Superior temporal gyrus (tissue), 1 donor: ENCODE measurements around the gene CACHD1.

Experiments
- DNase-seq: peaks from one replicate; pipeline ENCODE4 v3.0.0-alpha.2; 2016; ENCODE audit errors: extremely low spot score

Gene CACHD1

DNA sequence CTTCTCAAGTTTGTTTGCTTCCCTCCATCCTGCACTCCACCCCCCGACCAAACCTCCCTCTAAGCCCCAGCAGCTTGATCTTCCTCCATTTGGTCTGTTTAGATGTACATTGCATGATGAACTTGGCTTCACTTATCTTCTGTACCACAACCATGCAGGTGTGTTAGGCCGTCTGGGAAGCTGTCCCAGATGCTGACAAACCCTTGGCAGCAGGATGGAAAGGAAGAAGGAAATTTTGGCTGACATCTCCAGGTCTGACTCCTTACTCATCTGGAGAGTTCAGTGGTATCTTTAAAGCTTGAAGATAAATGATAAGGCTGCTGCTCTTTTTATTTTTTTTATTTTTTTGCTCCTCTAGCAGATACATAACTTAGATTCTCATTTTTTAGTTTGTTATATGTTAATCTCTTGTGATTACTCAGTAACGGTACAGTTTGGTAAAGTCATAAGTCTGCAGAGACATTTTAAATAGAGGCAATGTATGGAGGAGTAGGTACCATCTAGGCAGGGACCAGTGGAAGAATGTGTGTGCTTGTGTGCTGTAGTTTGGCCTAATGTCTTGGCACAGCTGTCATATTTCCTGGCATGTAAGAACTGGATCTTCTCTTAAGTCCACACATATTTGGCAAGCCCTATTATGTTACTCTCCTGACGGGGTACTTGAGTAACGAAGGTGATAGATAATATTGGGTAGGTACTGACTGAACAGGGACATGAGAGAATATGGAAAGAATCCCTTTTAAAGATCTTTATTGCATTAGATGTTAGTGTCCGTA is 79.7 kb downstream of the CACHD1 start:
- DNase-seq = no peak

DNA sequence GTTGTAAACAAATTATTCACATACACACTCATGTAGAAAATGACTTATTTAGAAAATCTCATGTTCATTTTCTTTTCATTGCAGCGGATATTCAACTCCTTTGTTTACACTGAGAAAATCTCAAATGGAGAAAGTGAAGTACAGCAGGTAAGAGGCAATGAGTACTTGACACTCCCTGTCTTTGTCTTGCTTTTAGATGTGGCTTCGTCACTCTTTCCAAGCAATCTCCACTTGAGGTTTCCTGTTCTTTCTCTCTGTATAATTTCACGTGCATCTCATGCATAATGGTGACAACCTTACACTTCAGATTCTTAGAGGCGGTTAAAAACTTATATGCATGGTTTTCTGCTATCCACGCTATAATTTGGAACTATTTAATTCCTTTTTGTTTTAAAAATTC is 80.6 kb downstream of the CACHD1 start:
- no peak for DNase-seq

DNA sequence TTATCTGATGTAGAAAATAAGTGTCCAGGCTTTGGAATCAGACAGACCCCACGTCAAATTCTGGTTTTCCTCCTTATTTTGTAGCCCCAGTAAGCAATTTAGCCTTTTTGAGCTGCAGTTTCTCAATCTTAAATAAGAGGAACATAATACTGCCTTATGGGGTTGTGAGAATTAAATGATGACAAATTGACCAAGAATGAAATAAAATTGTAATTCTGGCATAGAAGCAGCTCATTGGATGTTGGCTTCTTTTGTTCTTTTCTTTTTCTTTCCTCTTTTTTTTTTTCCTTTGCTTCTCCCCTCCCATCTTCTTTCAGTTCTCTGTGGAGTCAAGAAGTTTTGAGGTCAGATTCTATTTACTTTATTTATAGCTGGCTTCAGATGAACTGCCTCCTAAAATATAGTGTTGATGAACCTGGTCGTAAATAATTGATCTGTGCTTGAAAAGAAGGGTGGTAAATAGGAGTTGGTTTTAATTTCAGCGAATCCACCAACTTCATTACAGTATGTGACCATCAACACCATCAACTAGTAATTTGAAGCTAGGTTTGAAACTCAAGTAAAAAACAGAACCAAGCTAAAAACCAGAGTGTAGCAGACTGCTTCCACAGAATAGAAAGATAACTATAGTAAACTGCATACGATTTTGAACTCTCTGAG is 81.1 kb downstream of the CACHD1 start:
- DNase-seq = no peak

DNA sequence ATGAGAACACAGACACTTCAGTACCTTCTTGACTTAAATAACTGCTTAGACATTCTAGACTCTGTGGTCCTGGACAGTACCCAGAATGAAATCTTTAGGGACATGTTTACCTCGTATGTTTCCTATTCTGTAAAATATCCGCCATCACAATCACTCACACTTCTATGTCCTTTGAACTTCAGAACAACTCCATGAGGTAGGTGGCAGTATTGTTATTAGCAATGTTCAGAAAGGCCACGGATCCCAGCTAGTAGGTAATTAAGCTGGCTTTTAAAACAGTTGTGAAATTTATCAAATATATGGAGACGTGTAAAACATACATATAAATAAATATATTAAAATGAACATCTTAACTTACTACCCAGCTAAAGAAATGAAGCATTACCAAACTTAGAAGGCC is 83.4 kb downstream of the CACHD1 start:
- no peak for DNase-seq

DNA sequence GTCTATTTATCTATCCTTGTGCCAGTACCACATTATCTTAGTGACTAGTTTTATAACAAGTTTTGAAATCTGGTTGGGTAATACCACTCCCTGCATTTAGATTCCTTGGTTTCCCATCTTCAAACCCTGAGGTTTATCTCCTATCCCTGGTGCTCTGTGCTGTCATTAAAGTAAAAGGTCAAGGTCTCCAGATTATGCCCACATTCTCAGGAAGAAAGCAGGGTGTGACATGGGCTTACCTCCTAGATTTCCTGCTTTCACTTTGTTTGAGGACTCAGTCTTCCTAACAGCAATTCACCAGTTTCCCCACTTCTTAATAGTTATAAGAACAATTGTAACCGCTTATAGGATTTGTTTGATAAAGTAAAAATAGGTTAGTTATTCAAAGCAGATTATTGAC is 86.0 kb downstream of the CACHD1 start:
- DNase-seq = no peak

DNA sequence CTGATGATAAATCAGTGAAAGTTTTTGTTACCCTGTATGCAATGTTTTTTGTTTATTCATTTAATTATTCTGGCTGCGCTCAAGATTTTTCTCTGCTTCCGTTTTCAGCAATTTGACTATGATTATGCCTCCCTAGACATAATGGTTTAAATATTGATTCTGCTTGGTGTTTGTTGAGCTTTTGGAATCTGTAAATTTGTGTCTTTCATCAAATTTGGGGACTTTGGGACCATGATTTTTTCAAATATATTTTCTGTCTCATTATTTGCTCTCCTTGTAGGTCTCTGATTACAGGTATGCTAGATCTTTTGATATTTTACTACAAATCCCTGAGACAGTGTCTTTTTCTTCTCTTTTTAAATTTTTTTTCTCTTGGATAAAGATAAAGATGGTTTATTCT is 92.1 kb downstream of the CACHD1 start:
- DNase-seq = no peak

DNA sequence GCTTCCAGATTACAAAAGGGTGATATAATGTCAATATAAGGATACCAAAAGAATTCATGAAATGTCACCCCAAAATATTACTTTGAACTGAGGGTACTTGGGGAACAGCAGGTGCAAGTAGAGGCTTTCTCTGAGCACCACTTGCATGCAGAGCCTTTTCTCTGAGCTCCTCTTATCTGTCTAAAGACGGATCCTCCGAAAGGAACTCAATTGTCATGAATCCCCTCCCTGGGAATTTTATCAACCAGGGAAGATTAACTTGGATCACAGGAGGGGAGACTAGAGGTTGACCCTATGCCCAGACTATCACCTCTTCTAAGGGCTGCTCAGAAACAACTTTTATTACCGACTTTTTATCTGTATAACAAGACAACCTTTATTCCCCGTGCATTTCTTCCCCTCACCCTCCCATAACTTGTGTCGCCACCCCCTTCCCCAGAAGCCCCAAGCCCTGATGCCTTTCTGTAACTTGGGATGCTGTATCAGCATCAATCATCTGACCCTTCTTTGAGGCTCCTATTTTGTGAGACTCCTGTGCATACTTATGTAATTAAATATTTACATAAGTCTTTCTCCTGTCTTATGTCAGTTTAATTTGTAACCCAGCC is 94.1 kb downstream of the CACHD1 start:
- no peak for DNase-seq

DNA sequence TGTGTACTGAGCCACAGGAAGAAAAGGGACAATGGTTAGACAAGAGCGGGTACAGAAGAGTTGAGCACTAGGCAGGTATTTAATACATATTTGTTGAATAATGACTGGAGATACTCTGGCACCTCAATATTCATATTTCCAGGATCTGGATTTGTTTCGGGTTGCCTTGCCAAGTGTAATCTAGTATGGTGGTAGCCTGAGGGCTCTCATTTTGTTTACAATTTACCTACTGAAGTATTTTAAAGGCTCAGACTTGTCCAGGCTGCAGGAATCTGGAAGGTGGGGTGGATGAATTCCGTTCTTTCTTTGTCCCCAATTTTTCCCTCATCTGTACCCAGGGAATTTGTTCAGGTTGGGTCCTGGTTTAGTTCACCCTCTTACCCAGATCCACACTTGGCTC is 95.0 kb downstream of the CACHD1 start:
- no peak for DNase-seq

DNA sequence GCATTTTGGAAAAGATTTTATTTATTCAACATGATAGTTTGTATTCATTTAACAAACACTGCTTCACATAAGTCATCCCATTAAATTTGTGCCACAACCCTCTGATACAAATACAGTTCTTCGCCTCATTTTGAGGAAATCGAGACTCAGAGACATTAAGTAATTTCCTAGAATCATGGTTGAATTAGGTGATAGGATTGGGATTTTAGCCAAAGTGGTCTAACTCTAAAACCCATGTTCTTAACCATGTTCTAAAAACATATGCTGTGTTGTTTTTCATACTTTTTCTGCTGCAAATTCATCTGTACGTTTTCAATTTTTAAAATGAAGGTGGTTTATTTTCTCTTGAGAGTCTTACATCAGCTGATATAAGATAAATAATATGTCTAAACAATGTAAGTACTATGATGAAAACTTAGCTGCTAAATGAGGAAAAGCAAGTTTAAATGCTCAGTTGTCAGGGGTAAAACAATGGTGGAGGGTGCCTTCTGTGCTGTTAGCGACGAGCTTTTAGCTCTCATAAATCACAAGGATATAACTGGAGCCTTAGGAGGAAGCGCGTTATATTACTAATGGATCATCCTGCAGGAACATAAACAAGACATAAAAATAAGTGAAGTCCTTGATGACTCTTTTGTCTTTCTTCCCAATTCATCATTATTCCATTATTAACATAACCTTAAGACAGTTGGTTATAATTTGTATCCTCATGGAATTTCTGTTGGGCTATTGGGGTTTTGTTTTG is 97.7 kb downstream of the CACHD1 start:
- no peak for DNase-seq

DNA sequence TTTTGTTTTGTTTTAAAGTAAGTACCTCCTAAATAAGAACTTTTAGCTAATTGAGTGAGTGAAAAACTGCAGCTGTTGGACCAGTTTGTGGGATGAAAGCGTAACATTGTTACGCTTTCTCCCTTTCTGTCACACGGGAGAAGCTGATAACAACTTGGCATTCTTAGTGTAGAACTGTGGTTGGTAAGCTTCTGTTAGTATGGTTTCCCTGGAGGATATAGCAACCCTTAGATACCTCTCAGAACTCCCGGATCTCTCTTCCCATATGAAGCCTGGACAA is 98.2 kb downstream of the CACHD1 start:
- no peak for DNase-seq

DNA sequence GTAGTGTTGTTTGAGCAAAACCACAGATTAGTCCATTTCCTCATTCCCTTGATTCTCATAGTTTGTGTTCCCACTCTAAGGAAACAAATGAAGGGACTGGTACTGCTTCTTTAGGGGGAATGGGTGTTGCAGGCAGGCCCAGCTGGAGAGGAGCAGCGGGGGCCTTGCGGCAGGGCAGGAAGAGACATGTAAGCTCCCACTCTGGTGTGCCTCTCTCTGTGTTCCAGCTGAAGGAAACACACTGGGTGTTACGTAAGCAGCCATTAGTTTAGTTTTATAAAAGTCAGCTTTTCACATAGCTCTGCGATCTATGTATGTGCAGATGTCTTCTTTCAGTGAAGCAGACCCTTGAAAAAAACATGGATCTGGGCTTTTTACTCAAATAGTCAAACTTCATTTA is 99.5 kb downstream of the CACHD1 start:
- no peak for DNase-seq

DNA sequence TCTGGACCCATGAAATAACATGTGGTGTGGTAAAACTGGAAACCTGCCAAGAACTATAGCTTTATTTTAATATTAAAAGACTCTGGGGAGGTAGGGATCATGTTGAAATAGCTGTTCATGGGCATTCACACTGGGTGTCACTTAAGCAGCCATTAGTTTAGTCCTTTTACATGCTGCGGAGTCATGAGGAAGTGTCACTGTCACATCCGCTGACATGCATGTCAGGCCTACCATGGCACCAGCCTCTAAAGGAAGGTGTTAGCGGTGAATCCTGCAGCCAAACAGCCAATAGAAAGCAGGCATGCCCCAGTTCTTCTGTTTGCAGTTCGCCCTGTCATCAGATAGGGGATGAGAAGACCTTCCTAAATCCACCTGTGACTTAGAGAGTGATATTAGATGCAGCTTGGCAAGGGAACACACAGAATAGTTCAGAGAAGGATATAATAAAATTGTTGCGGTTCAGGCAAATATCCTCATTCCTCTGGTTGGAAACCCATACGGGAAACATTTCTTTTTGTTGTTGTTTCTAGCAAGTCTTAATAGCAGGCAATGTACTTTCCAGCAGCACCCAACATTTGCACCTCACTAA is 100.4 kb downstream of the CACHD1 start:
- no peak for DNase-seq

DNA sequence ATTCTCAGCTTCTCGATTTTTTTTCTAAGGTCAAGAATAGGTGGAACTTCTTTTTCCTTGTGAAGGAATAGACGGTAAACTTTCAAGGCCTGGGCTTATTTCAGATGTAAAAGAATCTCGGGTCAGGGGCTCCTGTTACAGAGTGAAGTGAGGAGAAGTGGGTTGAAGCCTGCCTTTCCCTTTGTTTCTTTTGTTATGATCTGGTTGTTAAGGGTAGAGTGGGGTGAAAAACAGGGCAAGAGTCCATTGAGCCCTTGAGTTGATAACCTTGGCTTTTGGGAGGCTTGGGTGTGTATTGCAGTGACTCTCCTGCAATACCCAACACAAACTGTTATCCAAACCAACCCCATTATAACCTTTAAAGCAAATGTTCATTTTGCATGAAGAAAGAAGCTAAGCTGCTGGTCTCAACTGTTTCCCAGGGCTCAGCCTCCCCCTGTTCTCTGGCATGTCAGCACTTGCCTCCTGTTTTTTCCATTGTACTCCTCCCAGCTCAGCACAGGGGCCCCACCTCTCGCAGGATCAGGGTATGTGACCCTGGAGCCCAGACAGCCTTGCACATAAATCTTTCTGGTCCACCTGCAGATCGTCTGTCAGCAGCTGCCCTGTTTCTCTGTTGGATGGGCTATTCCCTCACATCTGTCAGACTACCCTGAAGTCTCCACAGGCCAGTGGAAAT is 102.4 kb downstream of the CACHD1 start:
- DNase-seq = no peak

DNA sequence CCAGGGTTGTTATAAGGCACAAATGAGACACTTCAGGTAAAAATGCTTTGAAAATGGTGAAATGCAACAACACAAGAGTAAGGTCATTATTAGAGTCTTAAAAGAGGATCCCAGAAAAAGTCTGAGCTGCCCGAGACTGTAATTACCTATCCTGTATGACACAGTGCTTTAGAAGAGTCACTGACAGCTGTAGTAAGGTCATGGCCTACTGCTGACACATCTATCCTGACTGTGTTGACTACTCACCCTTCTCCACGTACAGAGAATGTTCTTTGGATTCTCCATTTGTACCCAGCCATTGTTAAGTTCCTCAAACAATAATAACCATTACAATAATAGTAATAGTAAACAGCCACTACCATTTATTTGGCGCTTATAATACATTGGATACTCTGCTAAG is 104.4 kb downstream of the CACHD1 start:
- DNase-seq = no peak

DNA sequence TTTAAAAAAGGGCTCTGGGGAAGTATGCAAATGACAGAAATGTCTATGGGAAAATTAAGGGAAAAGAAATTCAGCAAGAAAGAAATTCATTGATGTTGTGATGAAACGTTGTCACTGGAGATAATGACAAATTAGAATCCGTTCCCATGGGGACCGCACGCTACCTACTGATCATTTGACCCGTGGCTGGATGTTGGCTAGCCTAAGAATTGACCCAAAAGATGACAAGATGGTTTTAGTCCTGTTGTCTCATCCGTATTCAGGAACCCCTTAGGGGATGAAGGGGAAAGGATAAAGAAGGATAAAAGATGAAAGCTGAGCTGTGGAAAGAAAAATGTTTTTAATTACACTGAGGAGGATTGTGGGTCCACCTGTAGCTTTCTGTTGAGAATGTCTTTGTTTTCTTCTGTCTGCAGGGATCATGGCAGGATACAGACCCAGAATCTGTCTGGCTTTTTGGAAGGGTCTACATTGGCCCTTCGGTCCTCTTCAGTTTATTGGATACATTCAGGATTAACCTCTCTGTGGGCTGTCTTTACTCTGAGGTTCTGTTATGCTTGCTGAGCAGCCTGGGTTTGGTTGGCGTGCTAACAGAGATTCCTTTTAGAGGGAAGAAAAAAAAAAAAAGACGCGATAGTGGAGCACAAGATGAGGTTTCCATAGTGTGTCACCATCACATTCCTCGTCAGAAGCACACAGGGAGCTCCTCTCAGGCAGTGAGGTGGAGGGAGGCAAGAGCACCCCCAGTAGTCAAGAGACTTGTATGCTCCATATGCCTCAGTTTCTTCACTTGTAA is 106.2 kb downstream of the CACHD1 start:
- no peak for DNase-seq

DNA sequence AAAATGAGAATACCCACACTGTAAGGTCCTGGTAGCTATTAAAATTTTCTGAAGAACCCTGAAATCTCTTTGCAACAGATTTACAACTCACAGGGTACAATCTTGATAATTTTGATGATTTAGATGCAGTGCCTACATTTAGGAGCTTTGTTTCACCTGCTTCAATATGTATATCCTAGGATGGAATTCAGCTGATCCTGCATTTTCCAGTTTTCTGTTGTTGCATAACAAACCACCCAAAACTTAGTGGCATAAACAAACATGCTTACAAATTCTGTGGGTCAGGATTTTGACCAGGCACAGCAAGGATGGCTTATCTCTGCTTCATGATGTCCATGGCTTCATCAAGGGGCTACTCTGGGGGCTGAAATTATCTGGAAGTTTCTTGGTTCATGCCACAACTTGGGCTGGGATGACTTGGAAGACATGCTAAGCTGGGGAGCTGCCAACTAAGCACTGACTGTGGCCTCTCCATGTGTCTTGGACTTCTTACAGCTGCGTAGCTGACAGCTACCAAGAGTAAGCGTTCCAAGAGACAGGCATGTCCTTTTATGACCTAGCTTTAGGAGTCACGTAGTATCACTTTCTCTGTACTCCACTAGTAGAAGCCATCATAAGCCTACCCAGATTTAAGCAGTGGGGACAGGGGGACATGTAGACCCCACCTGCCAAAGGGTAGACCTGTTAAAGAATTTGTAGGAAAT is 108.5 kb downstream of the CACHD1 start:
- DNase-seq = no peak

DNA sequence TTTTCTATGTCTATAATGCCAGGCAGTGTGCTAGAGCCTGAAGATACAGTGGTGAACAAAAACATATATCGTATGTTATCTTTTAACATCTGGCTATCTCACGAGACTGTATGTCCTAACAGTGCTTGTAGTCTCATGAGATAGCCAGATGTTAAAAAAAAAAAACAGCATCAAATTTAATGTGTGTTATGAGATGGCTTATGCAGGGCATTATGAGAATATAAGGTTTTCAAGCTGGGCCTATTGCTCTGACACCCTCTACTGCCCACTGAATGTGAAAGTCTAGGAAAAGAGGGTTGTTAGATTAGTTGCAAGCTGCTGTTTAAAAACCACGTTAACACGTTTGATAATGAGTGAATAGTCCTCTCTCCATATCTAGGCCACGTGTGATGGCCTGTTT is 109.8 kb downstream of the CACHD1 start:
- DNase-seq = no peak

DNA sequence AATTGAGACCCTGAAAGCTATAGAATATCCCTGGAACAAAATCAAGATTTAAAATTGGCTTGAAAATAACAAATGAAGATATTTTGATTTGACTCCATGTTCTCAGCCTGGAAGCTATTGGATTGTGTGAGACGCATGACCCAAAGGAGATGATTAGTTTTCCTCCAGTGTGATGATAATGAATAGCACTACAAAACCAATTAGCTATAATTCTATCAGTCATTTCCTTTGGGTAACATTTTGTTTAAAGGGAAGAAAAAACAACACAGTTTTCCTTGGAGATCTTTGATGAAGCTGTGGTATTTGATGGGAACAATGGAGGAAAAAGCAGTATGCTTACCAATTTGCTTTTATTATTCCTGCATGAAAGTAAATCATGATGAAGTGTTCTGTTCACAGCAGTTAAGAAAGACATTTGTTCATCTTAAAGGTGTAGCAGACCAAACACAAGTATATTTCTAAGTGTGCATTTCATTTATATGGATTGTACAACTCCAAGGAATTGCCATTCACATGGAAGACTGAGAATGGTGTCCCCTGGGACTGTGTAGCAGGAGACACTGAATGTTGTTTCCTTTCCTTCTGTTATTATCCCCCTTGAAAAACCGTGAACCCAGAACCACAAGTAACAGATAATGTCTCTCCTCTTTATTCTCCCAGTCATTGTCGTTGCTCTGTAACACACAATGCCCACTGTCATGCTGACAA is 111.4 kb downstream of the CACHD1 start:
- no peak for DNase-seq

DNA sequence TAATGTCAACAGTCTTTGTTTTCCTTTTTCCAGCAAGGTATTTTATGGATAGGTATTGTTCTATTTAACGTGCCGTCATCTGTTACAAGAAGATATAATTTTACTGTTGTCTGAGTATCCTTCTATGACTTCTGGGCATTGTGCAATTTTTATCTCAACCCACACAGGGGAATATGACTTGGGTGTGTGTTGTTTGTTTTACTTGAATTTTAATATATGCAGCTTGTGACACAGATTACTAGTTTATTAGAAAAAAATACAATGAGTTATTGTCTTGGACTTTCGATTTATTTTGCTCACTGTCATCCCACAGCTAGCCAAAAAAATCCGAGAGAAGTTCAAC is 111.9 kb downstream of the CACHD1 start:
- DNase-seq = no peak

DNA sequence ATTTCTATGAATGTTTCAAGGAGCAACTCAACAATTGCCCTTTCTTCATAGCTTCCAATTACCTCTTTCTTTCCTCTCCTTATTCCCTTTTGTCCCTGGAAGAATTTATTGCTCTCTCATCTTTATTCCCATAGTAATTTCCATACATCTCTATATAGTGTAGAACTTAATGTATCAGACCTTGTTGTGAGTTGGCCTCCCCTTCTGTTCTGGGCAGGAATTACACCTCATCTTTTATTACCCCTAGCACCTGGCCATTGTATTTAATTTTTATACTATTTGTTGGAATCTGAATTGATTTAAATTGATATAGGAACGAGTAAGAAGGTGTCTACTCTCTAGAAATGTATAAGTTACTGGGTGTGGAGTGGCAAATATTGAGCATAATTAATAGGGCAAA is 114.5 kb downstream of the CACHD1 start:
- DNase-seq = no peak
